Superior temporal gyrus (tissue), 1 donor: ENCODE results near the gene DSTYK.
"Not testable (repeated sequence)": the region's sequence is repeated elsewhere in the genome, so short reads cannot be mapped to it uniquely, and the experiment has no call there.

Experiments used
- DNase-seq: peaks from one replicate; pipeline ENCODE4 v3.0.0-alpha.2; 2016; ENCODE audit errors: extremely low spot score

The DSTYK gene

DNA sequence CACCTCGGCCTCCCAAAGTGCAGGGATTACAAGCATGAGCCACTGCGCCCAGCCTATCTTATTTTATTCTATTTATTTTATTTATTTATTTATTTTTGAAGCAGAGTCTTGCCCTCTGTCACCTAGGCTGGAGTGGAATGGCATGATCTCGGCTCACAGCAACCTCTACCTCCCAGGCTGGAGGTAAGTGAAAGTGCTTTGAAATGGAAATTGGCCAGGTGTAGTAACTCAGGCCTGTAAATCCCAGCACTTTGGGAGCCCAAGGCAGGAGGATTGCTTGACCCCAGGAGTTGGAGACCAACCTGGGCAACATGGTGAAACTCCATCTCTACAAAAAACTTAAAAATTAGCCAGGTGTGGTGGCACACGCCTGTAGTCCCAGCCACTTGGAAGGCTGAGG lies 5.1 kb upstream of the DSTYK start:
- no peak for DNase-seq

DNA sequence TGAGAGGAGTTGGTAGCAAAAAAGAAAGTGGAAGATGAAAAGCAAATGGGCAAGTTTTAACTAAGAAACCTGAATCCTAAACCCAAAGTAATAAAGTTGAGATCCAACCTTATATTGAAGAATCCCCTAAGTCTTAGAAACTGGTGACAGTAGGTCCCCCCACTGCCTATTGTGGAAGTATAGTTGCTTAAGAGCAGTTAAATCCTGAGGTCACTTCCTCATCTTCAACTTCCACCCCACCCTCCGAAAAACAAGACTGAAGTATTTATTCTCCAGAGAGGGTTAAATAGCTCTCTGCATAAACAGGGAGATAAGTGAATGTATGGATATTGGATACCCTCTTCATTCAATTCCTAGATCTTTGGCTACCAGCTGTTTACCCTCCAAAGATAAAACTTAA lies 3.3 kb upstream of the DSTYK start:
- no peak for DNase-seq

DNA sequence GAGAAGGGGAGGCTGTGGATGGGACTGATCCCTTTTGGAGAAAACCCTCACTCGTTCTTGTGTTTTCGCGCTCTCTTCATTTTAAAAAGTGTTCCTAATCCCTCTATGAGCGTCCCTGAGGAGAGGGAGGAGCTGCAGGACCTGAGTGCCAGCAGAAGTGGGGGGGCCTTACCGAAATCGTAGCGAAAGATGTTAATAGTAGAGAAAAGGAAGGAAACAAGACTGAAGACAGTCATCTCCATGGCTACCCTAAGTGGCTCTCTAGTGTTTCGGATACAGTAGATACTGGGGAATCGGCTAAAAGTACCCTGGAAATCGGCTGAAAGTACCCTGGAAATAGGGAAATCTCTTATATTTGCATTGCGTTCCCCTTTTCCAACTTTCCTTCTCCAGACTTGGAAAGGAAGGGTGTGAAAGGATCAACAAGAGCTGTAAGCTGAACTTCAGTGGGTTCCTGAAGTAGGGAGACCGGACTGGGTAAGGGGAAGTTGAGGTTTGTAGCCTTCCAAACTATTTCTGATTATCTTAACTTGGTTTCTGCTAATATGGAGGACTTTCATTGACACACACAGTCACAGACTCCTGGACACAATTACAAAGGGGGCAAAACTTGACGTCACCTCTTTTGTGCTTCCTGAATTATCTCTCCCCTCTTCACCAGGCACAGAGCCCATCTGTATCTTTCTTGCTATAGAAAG lies 486 bp upstream of the DSTYK start:
- DNase-seq = no peak

DNA sequence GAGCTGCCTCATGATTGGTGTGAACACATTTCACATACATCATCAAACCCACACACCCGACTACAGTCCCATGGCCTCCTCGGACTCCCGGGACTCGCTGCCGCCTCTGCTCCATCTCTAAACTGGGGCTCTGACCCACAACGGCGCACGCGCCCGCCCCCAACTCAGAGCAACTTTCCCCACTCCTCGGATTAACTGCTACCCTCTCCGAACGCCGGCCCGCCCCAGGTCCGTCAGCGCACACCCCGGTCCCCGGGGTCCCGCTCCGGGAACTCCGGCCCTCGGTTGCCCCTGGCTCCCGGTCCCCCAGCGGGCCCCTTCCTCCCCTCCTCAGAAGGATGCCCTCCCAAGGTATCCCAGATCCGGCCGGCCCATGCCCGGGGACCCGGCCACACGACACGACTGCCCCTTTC lies 740 bp downstream of the DSTYK start:
- no peak for DNase-seq

DNA sequence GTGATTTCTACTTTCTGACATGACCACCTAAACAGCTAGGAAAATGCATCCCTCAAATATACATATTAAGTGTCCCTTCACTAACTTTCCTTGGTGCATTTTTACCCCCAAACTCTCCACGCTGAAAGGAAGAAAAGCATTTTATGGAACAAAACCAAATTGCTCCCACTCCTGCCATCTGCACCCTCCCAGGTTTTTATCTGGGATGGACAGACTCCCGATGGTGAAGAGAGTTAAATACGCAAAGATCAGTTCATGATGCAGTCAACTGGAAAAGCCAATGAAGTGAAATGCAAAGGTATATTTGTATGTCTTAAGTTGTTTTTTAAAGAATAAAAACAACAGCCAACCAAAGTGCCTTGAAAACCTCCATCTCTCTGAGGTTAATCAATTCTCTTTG lies 2.7 kb downstream of the DSTYK start:
- no peak for DNase-seq

DNA sequence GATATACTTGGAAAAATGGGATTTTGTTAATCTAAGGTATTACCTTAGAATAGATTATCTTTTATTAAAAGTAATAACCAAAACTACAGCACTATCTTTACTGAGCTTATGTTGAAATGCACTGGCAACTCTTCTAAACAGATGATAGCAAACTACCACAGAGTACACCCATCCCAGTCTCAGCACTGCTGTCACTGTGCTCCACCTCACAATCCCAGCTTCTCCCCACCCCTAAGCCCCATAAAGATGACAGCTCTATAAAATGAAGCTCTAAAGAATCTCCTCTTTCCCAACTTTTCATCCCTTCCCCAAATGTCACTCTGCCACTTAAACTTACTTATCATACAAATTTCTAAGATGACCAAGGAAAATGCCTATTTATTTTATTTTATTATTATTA lies 6.4 kb downstream of the DSTYK start:
- no peak for DNase-seq

DNA sequence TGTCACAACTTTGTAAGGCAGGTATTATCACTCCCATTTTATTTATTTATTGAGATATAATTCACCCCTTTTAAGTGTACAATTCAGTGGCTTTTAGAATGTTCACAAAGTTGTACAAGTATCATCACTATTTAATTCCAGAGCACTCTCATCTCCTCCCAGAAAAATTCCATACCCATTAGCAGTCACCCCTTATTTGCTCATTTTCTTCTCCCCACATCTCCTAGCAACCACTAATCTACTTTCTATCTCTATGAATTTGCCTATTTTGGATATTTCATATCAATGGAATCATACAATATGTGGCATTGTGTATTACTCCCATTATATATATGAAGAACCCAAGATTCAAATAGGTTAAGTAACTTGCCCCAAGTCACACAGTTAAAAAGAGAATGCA lies 7.0 kb downstream of the DSTYK start:
- no peak for DNase-seq

DNA sequence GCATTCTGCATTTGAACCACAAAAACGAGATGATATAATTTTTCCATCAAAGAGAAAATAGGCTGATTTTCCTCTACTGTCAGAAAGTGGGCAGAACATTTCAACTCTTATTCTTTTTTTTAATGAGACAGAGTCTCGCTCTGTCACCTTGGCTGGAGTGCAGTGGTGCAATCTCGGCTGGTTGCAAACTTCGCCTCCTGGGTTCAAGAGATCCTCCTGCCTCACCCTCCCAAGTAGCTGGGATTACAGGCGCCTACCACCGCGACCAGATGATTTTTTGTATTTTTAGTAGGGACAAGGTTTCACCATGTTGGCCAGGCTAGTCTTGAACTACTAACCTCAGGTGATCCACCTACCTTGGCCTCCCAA lies 11.6 kb downstream of the DSTYK start:
- no peak for DNase-seq

DNA sequence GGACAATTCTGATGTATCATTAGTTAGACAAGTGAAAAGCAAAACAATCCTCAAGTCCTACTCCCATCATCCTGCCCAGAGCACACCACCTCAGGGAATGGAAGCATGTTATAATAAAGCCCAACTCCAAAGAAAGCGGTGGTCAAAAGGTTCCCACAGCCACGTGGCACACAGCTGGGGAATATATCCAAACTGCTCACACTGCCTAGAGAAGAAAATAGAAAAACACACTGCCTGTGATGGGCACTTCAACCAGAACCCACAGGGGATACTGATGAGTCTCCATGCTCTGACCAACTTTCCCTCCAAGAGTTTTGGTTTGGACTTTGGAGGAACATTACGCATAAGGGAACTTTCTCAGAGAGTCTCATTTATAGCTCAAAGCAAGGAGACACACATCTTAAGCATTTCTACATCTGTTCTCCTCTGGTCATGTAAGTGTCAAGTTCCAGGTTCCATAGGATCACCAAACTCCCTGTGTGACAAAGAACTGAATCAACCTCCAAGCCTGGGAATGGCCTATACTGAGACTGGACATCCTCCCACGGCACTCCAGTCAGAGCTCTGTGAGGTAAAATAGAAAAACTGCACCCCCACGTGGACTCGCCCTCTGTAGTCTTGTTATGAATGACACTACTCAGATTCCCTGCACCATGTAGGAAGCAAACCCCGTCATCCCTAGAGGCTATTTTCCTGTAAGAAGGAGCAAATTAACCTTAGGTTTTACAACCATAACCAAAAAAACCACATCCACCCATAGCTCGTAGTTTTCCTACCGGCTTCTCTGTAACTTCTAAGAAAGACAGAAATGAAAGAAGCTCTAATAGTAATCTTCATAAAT lies 12.2 kb downstream of the DSTYK start:
- no peak for DNase-seq

DNA sequence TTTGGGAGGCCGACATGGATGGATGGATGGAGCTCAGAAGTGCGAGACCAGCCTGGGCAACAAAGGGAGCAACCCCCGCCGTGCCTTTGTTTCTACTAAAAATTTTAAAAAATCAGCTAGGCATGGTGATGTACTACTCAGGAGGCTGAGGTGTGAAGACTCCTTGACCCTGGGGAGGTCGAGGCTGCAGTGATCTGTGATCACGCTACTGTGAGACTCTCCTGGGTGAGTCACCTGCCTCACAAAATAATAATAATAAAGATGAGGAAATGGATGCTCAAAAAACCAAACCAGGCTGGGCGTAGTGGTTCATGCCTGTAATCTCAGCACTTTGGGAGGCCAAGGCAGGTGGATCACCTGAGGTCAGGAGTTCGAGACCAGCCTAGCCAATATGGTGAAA lies 19.2 kb downstream of the DSTYK start:
- DNase-seq = no peak

DNA sequence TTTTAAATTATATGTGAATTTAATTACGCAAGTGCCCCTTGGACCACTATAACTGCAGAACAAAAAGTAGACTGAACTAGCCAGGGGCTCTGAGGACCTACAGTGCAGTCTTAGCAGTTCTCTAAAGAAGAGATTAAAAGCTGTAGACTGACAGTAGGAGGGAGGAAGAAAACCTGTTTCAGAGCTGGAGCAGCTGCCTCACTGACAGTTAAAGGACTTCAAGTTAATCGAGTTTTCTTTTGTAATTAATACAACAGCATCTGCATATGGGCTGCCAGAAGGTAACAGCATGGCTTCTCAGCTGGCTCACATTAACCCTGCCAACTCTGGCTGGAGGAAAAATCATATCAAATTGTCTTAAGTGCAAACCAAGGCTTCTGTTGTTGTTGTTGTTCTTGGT lies 19.9 kb downstream of the DSTYK start:
- DNase-seq = no peak

DNA sequence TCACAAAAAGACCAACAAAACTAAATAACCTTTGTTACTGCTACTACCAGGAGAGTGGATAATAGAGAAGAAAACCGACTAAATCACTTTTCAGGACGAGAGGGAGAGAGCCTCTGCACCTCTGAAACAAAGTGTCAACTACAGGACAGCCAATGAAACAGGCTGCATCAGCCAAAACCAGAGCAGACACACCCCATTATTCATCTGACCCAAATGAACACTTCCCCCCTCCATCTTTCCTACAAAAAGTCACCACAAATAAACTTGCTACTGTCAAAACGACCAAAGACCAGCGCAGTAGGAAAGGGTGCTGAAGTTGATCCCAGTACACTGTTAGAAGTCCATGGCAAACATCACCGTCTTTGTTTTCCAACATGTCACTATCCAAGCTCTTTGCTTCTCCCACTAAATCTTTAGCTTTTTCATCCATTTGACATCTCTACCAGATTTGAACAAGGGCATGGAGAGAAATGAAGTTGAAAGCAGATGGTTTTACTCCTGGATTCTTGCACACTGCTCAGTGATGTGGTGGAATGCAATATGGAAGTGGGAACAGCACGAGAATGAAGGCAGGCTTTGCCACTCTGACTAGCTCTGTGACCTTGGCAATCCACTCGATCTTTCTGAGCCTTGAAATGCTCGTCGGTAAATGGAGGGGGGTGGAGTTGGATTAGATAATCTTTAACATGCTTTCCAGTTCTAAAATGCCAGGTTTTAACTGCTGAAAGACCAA lies 20.5 kb downstream of the DSTYK start:
- DNase-seq = no peak

DNA sequence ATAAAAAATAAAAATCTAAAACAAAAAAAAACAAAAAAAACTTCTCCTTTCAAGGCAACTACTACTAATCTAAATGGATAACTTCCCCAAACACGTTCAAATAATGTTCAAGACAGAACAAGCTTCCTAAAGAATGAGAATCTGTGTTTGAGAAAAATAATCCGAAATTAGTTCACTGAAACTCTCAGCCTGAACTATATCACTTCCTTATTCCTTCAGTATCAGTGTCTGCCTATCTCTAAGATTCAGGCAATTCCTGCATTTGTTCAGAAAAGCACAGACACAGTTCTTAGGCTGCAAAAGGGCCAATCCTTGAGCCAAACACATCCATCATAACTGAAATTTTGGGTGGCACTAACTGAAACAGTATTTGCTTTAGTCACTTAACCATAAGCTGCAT lies 22.4 kb downstream of the DSTYK start:
- no peak for DNase-seq

DNA sequence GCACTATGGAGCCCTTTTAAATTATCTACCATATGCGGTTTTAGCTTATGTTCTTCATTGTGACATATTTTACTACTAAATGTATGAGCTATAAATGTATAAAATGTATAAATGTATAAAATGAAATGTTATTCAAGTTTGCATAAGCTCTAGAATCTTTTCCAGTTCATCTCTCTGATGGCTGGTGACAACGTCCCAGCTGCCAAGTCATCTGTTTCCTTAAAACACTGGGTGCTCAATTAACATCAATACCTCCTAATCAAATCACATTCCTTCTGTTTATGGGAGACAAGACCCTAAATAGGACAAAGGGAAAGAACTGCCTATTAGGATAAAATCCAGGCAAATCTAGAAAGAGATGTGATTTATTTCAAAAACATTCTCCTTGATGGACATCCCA lies 22.9 kb downstream of the DSTYK start:
- DNase-seq = no peak

DNA sequence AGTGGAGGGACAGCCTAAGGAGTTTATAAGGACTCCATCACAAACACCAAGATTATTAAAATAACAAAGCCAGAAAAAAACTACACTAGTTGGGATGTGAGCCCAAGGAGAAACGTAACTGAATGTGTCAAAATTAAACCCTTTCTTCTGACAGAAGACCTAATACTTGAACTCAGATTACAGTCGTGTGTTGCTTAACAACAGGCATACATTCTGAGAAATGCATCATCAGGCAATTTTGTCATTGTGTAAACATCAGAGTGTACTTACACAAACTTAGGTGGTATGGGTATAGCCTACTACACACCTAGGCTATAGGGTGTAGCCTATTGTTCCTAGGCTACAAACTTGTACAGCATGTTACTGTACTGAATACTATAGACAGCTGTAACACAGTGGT lies 23.4 kb downstream of the DSTYK start:
- DNase-seq = no peak

DNA sequence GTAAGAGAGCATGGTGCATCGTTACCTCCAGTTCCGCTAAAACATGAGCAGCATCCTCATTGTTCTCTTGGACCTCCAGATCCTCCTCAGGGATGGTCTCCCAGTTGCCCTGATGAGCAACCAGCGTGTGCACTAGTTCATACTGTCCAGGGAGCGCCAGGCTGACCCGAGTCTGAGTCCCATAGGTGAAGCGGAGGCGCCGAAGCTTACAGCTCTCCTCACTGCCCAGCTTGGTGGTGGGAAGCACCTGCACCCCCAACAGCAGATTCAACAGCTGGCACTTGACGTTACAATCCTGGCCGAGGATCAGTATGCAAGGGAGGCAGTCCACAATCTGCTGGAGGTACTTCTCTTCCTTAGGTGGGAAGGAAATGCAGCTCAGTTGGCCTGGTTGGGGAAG lies 24.1 kb downstream of the DSTYK start:
- DNase-seq = no peak

DNA sequence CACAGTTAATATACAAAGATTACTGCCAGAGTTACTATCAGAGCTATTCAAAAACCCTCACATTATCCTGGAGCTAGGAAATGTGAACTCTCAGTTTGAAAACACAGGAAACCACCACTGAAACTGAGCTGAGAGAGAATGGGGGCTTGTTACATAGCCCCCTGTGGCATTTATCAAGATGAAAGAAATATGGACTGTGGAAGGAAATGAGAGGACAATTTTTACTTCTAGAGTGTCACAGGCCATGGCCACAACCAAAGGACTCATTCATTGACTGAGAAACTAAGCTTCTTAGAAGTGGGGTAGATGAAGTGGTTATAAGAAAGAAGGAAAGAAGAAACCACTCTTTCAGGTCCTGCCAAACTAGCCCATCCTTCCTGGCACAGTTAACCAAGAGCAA lies 25.3 kb downstream of the DSTYK start:
- DNase-seq = no peak

DNA sequence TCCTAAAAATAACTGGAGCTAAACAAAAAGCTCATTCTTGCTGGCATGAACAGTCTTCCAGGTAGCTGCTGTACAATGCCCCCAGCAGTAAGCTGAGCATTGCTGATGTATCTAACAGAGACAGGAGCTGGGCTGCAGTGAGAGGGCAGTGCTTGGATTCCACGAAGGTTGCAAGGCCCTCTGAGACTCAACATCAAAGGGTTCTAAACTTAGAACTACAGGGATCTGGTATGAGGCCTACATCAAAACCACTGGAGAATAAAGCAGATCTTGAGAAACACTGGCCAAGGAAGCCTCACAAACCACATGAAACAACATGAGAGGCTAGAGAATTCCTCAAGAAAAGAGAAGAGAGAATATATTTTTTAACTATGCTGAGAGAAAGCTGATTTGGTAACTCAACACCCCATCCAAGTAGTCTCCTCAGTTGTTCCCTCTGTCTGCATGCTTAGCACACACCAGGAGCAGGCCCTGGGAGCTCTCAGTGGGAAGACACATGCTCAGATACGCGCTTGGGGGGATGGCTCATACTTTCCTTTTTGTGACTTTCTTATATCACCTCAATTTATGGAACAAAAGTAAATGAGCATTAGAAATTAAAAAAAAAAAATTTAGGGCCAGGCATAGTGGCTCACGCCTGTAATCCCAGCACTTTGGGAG lies 27.7 kb downstream of the DSTYK start:
- no peak for DNase-seq

DNA sequence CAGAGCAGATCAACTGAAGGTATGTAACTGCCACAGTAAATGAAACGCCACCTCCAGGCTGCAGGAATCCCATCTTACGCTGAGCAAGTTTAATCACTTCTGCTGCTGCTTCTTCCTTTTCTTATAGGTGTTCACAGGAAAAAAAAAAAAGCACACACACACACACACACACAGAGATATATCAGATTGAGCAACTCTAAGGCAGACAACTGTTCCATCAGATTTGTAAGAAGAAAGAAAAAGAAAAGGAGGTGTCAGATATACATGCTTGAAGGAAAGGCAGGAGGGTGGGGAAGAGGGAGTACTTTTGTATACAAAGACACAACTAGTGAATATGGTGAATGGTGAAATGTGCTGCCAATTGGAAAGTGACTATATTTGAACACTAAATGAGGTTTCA lies 28.6 kb downstream of the DSTYK start:
- DNase-seq = no peak

DNA sequence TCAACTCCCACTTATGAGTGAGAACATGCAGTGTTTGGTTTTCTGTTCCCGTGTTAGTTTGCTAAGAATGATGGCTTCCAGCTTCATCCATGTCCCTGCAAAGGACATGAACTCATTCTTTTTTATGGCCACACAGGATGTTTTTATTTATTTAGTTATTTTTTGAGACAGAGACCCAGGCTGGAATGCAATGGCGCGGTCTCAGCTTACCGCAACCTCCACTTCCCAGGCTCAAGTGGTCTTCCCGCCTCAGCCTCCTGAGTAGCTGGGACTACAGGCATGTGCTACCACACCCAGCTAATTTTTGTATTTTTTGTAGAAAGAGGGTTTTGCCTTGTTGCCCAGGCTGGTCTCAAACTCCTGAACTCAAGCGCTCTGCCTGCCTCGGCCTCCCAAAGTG lies 31.2 kb downstream of the DSTYK start:
- DNase-seq = not testable (repeated sequence)

DNA sequence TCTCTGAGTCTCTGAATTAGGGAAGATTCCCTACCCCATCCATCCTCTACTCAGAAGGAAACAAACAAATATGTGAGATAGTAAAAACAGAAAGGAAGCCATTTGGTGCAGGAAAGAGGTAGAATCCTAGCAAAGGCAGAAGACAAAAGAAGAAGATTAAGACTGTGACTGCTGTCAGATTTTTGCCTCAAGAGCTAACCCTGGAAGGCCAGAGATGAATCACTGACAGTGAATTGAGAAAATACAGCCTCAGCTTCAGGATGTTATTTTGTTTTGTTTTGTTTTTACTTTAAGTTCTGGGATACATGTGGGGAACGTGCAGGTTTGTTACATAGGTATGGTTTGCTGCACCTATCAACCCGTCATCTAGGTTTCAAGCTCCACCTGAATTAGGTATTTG lies 31.7 kb downstream of the DSTYK start:
- DNase-seq = no peak

DNA sequence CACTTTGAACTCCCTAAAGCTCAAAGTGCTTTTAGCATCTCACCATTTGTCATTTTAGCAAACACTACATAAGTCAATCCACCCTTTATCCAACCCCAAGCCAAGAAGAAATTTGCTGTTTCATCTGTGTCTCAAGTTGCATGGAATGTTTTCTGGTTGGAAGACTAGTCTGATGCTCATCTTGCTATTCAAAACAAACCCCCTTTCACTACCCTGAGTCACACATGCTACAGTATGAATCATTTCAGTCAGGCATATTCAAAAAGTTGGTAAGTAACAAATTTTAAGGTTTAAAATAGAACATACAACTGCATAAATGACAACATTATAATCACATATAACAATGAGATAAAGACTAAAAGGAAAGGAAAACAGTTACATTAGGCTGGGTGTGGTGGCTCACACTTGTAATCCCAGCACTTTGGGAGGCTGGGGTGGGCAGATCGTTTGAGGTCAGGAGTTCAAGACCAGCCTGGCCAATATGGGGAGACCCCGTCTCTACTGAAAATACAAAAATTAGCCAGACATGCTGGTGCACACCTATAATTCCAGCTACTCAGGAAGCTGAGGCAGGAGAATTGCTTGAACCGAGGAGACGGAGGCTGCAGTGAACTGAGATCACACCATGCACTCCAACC lies 38.7 kb downstream of the DSTYK start:
- DNase-seq = no peak
